Keratinocyte (primary cell): ENCODE data around the gene METTL22. TPM values are rescaled to one million over a fixed set of nuclear protein-coding genes. Genes with fewer than 3 reads are reported as not detected.

Experiments
- DNase-seq: peaks from one replicate; pipeline ENCODE4 v3.0.0-alpha.2; 2011; ENCODE audit warnings: low read depth, missing footprints, low spot score
- FAIRE-seq: peaks from 2 replicates; lab custom pipeline; 2011; peaks lifted over from hg19 to GRCh38; lab: Jason Lieb, UNC
- H2AFZ ChIP-seq: 2 replicates; pipeline ENCODE4 v1.6.0; 2012; ENCODE audit warnings: low read length, control low read depth, inconsistent platforms; ENCODE audit not compliant: control insufficient read depth
- H3K27ac ChIP-seq: 2 replicates; pipeline ENCODE4 v1.5.1; 2011; ENCODE audit warnings: low read length; ENCODE audit not compliant: control insufficient read depth, insufficient read depth
- H3K27me3 ChIP-seq: 3 replicates; pipeline ENCODE4 v1.6.0; 2011; ENCODE audit warnings: low read length; ENCODE audit not compliant: control insufficient read depth, insufficient read depth; ENCODE audit errors: extremely low read depth
- H3K36me3 ChIP-seq, 2 experiments: 2 replicates in 1 of 2; 3 replicates in 1 of 2; pipeline ENCODE4 v1.5.1; 2011; ENCODE audit warnings: low read length in 2 of 2, mild to moderate bottlenecking in 1 of 2; ENCODE audit not compliant: control insufficient read depth in 2 of 2, insufficient read depth in 2 of 2; ENCODE audit errors: extremely low read depth in 1 of 2
- H3K4me1 ChIP-seq: 3 replicates; pipeline ENCODE4 v1.5.1; 2011; ENCODE audit warnings: low read length; ENCODE audit not compliant: control insufficient read depth, insufficient read depth; ENCODE audit errors: extremely low read depth
- H3K4me2 ChIP-seq: 3 replicates; pipeline ENCODE4 v1.6.0; 2011; ENCODE audit warnings: low read depth, low read length; ENCODE audit not compliant: control insufficient read depth, insufficient read depth; ENCODE audit errors: extremely low read depth
- H3K4me3 ChIP-seq, 3 experiments: fragments of 200-600 bp in 1 of 3; sonication (generic) in 1 of 3; 2 replicates in 2 of 3; 3 replicates in 1 of 3; pipeline ENCODE4 v1.5.1; 2011 to 2016; ENCODE audit warnings: low read length in 3 of 3, mild to moderate bottlenecking in 3 of 3, control low read depth in 2 of 3, inconsistent platforms in 1 of 3, low read depth in 1 of 3, mixed read lengths in 1 of 3, mixed run types in 1 of 3, moderate library complexity in 1 of 3; ENCODE audit not compliant: control insufficient read depth in 2 of 3, insufficient read depth in 2 of 3; ENCODE audit errors: extremely low read depth in 1 of 3
- H3K79me2 ChIP-seq: 2 replicates; pipeline ENCODE4 v1.6.0; 2012; ENCODE audit warnings: low read length; ENCODE audit not compliant: control insufficient read depth, insufficient read depth
- H3K9ac ChIP-seq: 3 replicates; pipeline ENCODE4 v1.6.0; 2011; ENCODE audit warnings: low read length; ENCODE audit not compliant: control insufficient read depth, insufficient read depth; ENCODE audit errors: extremely low read depth
- H3K9me1 ChIP-seq: 3 replicates; pipeline ENCODE4 v1.6.0; 2011; ENCODE audit warnings: low read length; ENCODE audit not compliant: control insufficient read depth, insufficient read depth; ENCODE audit errors: extremely low read depth
- H3K9me3 ChIP-seq: 2 replicates; pipeline ENCODE4 v1.5.1; 2012; ENCODE audit warnings: low read depth, low read length; ENCODE audit not compliant: control insufficient read depth
- H4K20me1 ChIP-seq: 3 replicates; pipeline ENCODE4 v1.6.0; 2011; ENCODE audit warnings: low read length; ENCODE audit not compliant: control insufficient read depth, insufficient read depth; ENCODE audit errors: extremely low read depth
- CTCF ChIP-seq, 3 experiments: IDR thresholded peaks in 1 of 3; conservative IDR thresholded peaks in 1 of 3; optimal IDR thresholded peaks in 1 of 3; 2 replicates in 2 of 3; 3 replicates in 1 of 3; pipeline versions ENCODE3 to v1.5.1; 2011; ENCODE audit warnings: low read length in 3 of 3, mild to moderate bottlenecking in 3 of 3, moderate library complexity in 2 of 3, control low read depth in 1 of 3, inconsistent platforms in 1 of 3; ENCODE audit not compliant: insufficient read depth in 2 of 3; ENCODE audit errors: extremely low read depth in 1 of 3
- EZH2 ChIP-seq: IDR thresholded peaks from one replicate; pipeline ENCODE4 v1.6.1; 2012; ENCODE audit warnings: inconsistent platforms, mild to moderate bottlenecking, low read length, moderate library complexity
- dilution Hi-C: fragments of 300-500 bp; cut with MboI; formaldehyde crosslinking; loops from one replicate; pipeline ENCODE4 v1.7.0; 2020; ENCODE audit warnings: low sequenced_read_pairs; ENCODE audit not compliant: extremely low pct_ligation_motif_present
- polyA plus RNA-seq, 5 experiments: library from polyadenylated mRNA; depleted of rRNA in 3 of 5; stranded (reverse) in 3 of 5; stranded (forward) in 1 of 5; unstranded in 1 of 5; fragments of >200 nt; gene quantifications; 1 replicate in 1 of 5; 2 replicates in 3 of 5; 3 replicates in 1 of 5; pipeline versions ENCODE4 v1.2.1 to v1.2.3, GENCODE V29; 2011 to 2012; ENCODE audit warnings: missing spikeins in 2 of 5, low read depth in 1 of 5, low replicate concordance in 1 of 5

The METTL22 gene
- polyA plus RNA-seq, 1 donor (not counting 4 experiments of a cell fraction or from before 2014, with no cell fraction given): 31.1 TPM

- dilution Hi-C loops: no loop called here
- H3K4me1 ChIP-seq: peaks cover 48% of the 10 kb centered on the region
Measured at GRCh38 chr16:8676737-8677375, 55.4 kb downstream of the METTL22 start.

GRCh38 chr16:8677481-8677880 is 56.0 kb downstream of the METTL22 start:
- H3K9me1 ChIP-seq: peaks cover 2% of the 10 kb centered on the region
- no peaks in the 10 kb centered on the region for H3K36me3 ChIP-seq
- no peaks in the 10 kb centered on the region for H3K79me2 ChIP-seq
- H3K4me3 ChIP-seq: peak overlapping the region in 1 of 3 experiments; percentile 40
- peak overlapping the region; percentile 59 for H3K27ac ChIP-seq
- TF ChIP-seq EZH2 (no peak), CTCF (optimal IDR thresholded peaks at IDR 0.05 in 1 of 3, IDR thresholded peaks at IDR 0.05 in 1 of 3, conservative IDR thresholded peaks at IDR 0.05 in 1 of 3; ENCODE audit: extremely low read depth in 1 of 3, insufficient read depth in 2 of 3, low read length in 3 of 3) (no peak)
- H3K9me3 ChIP-seq: no peaks in the 10 kb centered on the region
- no peaks in the 10 kb centered on the region for H3K27me3 ChIP-seq
- no peak overlapping the region for H3K9ac ChIP-seq
- H3K4me2 ChIP-seq: peak overlapping the region; percentile 83
- H4K20me1 ChIP-seq: no peaks in the 10 kb centered on the region
- dilution Hi-C loops: no loop called here
- no peak overlapping the region for H2AFZ ChIP-seq
- H3K4me1 ChIP-seq: peaks cover 48% of the 10 kb centered on the region
- peak; percentile 89 for FAIRE-seq
- no peak for DNase-seq

More at GRCh38 chr16:8676737-8677375, 55.4 kb downstream of the METTL22 start:
- Histone ChIP-seq H3K9me3 (no peaks in the 10 kb centered on the region), H3K79me2 (no peaks in the 10 kb centered on the region), H3K27me3 (no peaks in the 10 kb centered on the region), H3K9ac (no peak overlapping the region), H3K4me3 (peak overlapping the region in 2 of 3 experiments; percentile 24 to 40), H4K20me1 (no peaks in the 10 kb centered on the region), H3K27ac (peak overlapping the region; percentile 59), H3K9me1 (peaks cover 2% of the 10 kb centered on the region), H2AFZ (no peak overlapping the region), H3K4me2 (peak overlapping the region; percentile 83), H3K36me3 (no peaks in the 10 kb centered on the region)
- TF ChIP-seq CTCF (optimal IDR thresholded peaks at IDR 0.05 in 1 of 3, IDR thresholded peaks at IDR 0.05 in 1 of 3, conservative IDR thresholded peaks at IDR 0.05 in 1 of 3; ENCODE audit: extremely low read depth in 1 of 3, insufficient read depth in 2 of 3, low read length in 3 of 3) (no peak), EZH2 (no peak)
- FAIRE-seq (no peak), DNase-seq (no peak)
